HG03457 (cell line): ENCODE data around the gene ACTRT2.

Source experiments
- ATAC-seq: cut with Tn5 transposase; IDR thresholded peaks from one replicate; pipeline ENCODE4 v1.9.1; 2021; ENCODE audit warnings: moderate number of reproducible peaks; ENCODE audit not compliant: unreplicated experiment

The ACTRT2 gene

DNA sequence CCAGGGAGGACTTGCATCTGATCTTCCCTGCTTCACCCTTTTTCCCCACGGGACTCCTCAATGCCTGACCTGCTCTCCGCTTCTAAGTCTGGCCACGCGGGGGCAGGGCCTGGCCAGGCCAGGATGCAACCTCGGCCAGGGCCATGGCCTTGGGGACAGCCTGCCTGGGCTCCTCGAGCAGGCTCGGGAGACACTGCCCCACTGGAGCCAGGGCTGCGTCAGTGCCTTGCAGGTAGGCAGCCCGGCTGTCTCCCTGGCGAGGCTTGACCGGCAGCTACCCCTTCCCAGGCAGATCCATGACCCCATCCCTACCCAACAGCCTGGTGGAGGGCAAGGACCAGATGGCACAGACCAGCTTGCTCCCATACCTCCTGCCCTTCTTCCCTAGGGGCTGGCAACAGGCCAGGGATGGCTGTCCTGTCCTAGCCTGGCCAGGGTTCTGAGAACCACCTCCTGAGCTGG is 45.0 kb downstream of the ACTRT2 start:
- ATAC-seq = no peak

DNA sequence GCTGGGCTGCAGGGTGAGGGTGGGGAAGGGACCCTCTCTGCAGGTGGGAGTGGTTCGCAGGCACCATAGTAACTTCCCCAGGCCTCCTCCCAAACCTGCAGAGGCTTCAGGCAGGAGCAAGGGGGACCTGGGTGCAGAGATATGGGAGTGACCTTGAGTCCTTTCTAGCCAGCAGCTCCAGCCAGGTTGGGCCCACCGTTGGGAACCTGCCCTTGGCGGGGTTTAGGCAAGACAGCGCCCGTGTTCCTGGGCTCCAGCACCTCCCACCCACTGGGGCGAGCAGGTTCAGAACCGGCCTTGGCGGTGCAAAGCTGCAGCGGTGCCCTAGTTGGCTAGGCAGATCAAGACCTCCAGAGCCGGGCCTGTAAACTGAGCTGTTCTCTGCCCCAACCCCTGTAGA is 45.6 kb downstream of the ACTRT2 start:
- ATAC-seq = no peak

DNA sequence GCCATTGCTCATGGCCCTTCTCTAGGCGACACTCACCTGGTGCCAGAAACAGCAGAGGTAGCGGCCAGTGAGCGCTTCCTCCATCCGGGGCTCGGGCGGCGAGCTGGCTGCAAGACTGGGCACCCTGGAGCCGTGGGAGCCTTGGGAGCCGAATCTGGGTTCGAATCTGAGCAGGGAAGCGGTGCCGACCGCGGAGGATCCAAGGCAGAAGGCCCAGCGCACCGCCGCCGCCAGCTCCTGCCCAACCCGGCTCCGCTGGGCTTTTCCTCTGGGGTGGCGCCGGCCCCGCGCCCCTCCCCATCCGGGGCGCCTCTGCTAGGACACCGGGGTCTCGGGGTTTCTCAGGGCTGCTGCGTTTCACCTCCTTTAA is 46.0 kb downstream of the ACTRT2 start:
- no peak for ATAC-seq

DNA sequence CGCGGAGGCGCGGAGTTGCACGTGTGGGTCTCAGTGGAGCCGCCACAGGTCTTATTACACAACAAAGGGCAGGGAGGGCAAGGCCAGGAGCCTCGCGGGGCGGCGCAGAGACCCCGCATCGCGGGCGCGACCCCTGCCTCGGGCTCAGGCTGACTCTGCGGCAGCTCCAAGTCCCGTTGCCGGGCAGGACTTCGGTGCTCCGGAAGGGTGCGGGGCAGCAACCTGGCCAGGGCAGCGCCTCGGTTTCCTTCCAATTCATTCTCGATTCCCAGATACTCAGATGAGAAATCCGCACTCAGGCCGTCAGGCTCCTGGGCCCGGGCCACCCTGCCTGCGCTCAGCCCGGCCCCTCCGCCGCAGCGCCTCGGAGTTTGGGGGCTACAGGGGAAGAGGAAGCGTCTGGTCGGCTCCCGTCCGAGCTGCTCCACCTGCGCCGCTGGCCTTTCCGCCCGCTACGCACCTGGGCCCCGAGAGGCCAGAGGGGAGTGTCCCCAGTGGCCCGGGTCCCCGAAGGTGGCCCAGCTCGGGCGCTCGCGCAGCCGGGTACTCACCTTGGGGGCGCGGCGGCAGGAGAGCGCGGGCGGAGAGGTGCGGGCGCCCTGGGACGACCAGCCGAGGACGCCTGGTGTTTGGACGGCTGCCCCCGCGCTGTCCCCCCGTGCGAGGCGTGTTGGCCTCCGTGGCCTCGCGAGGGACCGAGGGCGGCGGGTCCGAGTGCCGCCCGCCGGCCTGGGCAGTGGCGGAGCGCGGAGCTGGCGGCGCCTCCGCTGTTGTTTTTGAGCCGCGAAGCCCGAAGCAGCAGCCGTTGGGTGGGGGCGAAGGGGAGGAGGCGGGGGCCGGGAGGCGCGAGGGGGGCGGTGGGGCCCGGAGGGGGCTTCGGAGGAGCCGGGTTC is 46.6 kb downstream of the ACTRT2 start:
- ATAC-seq = no peak

DNA sequence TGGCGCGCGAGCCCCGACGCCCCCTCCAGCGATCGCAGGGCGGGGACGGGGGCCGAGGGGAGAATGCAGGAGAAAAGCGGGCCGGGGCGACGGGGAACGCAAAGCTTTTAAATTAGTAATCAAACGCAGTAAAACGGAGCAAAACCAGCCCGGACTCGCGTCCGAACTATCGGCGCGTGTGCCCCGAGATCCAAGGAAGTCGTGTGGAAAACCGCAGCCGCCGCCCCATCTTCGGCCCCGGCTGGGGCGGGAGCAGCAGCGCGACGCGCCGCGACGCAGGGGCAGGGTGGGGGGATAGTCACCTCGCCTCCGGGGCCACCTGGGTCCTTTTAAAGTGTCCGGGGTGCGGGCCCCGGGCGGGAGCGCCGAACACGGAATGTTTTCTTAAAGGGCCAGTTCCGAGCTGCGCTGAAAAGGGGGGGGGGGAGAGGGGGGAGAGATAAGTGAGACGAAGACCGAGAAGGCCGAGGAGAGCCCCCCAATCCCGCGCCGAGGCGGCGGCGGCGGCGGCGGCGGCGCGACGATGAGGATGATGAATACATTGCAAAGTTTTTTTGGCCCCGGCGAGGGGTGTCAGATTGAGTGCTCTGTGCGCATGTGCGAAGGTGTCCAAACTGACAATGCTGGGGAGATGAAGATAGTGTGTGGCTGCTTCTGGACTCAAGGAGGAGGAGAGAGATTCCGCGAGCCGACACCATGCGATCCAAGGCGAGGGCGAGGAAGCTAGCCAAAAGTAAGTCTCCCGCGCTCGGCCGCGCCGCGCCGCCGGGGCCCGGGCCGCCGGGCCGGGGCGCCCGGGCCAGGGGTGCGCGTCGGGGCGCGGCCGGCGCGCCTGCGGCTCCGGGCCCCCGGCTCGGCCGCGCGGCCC is 47.5 kb downstream of the ACTRT2 start, which contains the start of gene PRDM16:
TSS of gene PRDM16 (plus strand) at position 640 of the 868 bp plus-strand sequence. CDS start at position 697, 57 bp downstream.
- ATAC-seq = no peak

DNA sequence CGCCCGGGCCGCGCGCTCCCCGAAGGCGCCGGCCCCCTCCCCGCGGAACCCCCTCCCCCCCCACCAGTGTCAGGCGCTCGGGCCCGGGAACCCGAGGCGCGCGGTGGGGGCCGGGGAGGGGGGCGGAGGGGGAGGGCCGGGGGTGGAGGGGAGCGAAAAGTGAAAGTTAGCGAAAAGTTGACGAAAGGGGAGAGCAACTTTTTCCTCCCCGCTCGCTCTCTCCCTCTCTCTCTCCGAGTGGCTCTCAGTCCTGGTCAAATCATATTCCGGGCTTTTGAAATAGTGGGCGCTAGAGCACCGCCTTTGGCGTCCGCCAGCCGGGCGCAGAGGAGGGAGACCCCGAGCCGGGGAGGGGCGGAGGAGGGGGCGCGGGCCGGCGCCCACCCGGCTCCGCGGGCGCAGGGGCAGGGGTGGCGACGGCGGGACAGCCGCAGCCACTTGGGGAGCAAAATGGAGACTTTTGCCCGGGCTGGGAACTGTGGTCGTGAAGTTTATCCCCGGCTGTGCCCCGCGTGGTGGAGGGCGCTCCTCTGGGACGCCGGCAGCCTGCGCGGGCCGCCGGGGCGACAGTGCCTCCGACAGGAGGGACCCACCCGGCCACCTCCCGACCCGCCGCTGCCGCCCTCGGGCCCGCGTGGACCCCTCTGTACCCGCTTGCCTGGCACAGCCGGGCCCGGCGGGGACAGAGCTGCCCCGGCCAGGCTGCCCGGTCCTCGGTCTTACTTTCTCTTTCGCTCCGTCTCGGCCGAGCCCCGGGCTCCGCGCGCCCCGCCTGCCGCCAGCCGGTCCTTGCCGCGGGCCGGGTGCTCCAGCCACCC is 48.4 kb downstream of the ACTRT2 start:
- no peak for ATAC-seq

DNA sequence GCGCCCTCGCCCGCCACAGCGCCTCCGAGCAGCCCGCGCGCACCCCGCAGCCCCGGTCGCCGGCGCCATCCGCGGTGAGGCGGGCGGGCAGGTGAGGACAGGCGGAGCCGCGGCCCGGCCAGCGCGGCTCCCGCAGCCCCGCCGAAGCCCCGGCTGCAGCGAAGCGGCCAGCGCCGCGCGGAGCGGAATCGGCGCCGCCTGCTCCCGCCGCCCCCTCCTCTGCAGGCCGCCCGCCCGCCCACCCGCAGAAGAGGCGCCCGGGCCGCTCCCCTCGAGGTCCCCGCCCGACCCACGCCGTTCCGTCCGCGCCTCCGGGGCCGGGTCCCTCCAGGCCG is 49.0 kb downstream of the ACTRT2 start:
- no peak for ATAC-seq

DNA sequence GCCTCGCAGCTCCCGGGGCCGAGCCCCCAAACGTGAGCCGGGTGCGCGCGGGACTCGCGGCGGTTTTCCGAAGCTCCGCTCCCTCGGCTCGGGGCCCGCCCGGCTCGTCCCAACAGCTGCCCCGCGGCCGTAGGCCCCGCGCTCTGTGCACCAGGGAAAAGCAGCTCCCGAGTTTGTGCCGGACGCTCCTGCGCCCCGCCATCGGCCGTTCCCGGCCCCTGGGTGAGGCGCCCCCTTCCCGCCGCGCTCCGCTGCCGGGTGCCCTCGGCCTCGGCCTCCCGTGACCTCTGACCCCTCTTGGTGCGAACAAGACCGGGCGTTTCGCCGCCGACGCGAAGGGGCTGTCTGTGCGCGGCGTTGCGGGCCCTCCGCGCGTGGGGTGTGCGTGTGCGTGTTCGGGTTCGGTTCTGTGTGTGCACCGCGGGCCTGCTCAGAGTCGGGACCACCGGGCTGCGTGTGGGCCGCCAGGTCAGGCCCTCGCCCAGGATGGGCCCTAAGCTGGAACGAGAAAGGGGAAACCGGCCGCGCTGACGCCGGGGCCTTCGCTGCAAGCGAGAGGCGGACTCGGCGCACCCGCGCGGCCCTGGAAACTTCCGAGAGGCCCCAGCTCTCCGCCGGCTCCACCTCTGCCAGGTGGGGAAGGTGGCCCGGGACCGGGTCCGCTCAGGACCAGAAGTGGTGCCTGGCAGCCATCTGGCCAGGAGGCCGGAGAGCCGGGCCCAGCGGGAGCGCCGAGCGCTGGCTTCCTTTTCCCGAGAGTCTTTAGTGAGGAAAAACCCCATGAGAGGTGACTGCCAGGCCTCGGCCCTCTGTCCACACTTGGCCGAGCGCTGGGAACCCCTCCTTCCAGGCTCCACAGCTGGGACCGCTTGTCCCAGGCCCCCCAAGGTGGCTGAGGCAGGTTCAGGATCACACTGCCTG is 49.6 kb downstream of the ACTRT2 start:
- ATAC-seq = no peak

DNA sequence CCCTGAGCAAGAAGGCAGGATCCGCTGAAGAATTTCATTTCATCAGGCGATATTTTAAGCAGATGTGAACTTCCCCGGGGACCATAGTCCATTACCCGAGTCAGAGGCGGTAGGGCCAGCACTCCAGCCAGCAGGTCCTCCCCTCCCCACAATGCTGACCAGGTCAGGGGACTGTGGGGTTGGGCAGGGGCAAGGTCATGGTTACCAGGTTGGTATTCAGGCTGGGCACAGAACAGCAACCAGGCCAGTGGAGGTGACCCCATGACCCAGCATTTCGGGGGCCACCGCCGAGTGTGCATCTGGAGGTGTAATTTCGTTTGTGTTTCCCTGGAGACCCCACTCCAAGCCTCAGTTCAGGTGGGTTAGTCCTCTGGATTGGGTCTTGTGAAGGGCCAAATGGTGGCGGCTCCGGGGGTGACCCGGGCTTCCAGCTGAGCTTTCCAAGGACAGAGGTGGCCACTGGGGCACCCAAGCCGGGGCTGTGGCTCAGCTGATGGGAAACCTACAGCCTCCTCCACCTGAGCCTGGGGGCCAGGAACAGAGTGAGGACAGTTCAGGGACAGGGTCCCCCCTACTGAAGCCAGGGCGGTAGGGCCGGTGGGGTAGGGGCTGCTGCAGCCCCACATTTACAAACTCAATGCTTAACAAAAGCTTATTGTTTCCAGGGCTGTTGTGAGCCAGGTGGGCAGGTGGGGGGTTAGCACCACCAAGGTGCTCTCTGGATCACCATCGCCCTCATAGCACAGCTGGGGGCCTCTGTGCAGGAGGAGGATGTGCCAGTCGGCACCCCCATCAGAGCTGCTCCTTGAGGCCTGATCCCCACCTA is 50.5 kb downstream of the ACTRT2 start:
- no peak for ATAC-seq
